ENCODE data around the gene RFPL3.
"Not testable (repeated sequence)": the region's sequence is repeated elsewhere in the genome, so short reads cannot be mapped to it uniquely, and the experiment has no call there.

Gene RFPL3

GRCh38 chr22:32352681-32353080 lies 5.0 kb upstream of the RFPL3 start:
- DNase-seq (ENCODE audit: extremely low read depth in 1 of 2, low read depth in 1 of 2), result no peak

GRCh38 chr22:32353292-32353691 lies 4.4 kb upstream of the RFPL3 start:
- no peak for DNase-seq (ENCODE audit: extremely low read depth in 1 of 2, low read depth in 1 of 2)

- no peak for DNase-seq (ENCODE audit: extremely low read depth in 1 of 2, low read depth in 1 of 2)
Observed at GRCh38 chr22:32353840-32354239, 3.8 kb upstream of the RFPL3 start.

- DNase-seq (ENCODE audit: extremely low read depth in 1 of 2, low read depth in 1 of 2), result no peak
Observed at GRCh38 chr22:32354360-32355351, 3.0 kb upstream of the RFPL3 start.

GRCh38 chr22:32355760-32356159 lies 1.9 kb upstream of the RFPL3 start:
- no peak for DNase-seq (ENCODE audit: extremely low read depth in 1 of 2, low read depth in 1 of 2)

GRCh38 chr22:32360096-32360495 lies 2.4 kb downstream of the RFPL3 start:
- not testable (repeated sequence) for DNase-seq (ENCODE audit: extremely low read depth in 1 of 2, low read depth in 1 of 2)

GRCh38 chr22:32361257-32361656 lies 3.6 kb downstream of the RFPL3 start:
- DNase-seq (ENCODE audit: extremely low read depth in 1 of 2, low read depth in 1 of 2), result no peak

GRCh38 chr22:32364210-32364609 lies 6.5 kb downstream of the RFPL3 start:
- no peak for DNase-seq (ENCODE audit: extremely low read depth in 1 of 2, low read depth in 1 of 2)

- DNase-seq (ENCODE audit: extremely low read depth in 1 of 2, low read depth in 1 of 2), result no peak
Observed at GRCh38 chr22:32375678-32376450, 18.2 kb downstream of the RFPL3 start.

GRCh38 chr22:32376681-32377080 lies 19.0 kb downstream of the RFPL3 start:
- no peak for DNase-seq (ENCODE audit: extremely low read depth in 1 of 2, low read depth in 1 of 2)

GRCh38 chr22:32378707-32379272 lies 21.1 kb downstream of the RFPL3 start:
- no peak for DNase-seq (ENCODE audit: extremely low read depth in 1 of 2, low read depth in 1 of 2)

- no peak for DNase-seq (ENCODE audit: extremely low read depth in 1 of 2, low read depth in 1 of 2)
Observed at GRCh38 chr22:32380991-32381390, 23.3 kb downstream of the RFPL3 start.

GRCh38 chr22:32385681-32386080 lies 28.0 kb downstream of the RFPL3 start:
- no peak for DNase-seq (ENCODE audit: extremely low read depth in 1 of 2, low read depth in 1 of 2)

- DNase-seq (ENCODE audit: extremely low read depth in 1 of 2, low read depth in 1 of 2), result no peak
Observed at GRCh38 chr22:32389685-32390084, 32.0 kb downstream of the RFPL3 start.

GRCh38 chr22:32395107-32395506 lies 37.4 kb downstream of the RFPL3 start:
- DNase-seq (ENCODE audit: extremely low read depth in 1 of 2, low read depth in 1 of 2), result no peak

- DNase-seq (ENCODE audit: extremely low read depth in 1 of 2, low read depth in 1 of 2), result no peak
Observed at GRCh38 chr22:32396255-32396654, 38.6 kb downstream of the RFPL3 start.

GRCh38 chr22:32396746-32397145 lies 39.1 kb downstream of the RFPL3 start:
- DNase-seq (ENCODE audit: extremely low read depth in 1 of 2, low read depth in 1 of 2), result no peak

GRCh38 chr22:32401486-32401885 lies 43.8 kb downstream of the RFPL3 start:
- no peak for DNase-seq (ENCODE audit: extremely low read depth in 1 of 2, low read depth in 1 of 2)

- DNase-seq (ENCODE audit: extremely low read depth in 1 of 2, low read depth in 1 of 2), result no peak
Observed at GRCh38 chr22:32404021-32404420, 46.4 kb downstream of the RFPL3 start.

GRCh38 chr22:32407312-32407711 lies 49.6 kb downstream of the RFPL3 start:
- no peak for DNase-seq (ENCODE audit: extremely low read depth in 1 of 2, low read depth in 1 of 2)

- no peak for DNase-seq (ENCODE audit: extremely low read depth in 1 of 2, low read depth in 1 of 2)
Observed at GRCh38 chr22:32407936-32408335, 50.3 kb downstream of the RFPL3 start.
